Measurements from ENCODE around the gene RGS10. TPM values are rescaled to one million over a fixed set of nuclear protein-coding genes. Genes with fewer than 3 reads are reported as not detected.

The RGS10 gene
- total and polyA plus RNA-seq, 9 of the 15 experiments (the other 6 are each of a cell fraction or from before 2014, with no cell fraction given) = 31.9 to 123 (median 62.1) TPM

- TF ChIP-seq CBX2 (IDR thresholded peaks at IDR 0.05; ENCODE audit: insufficient read depth, low read length, poor library complexity, severe bottlenecking) (no peak), PML (IDR thresholded peaks at IDR 0.05; ENCODE audit: low read length) (no peak)
Observed at GRCh38 chr10:119535305-119535704, 7.2 kb downstream of the RGS10 start (continued).

- CTCF ChIA-PET (ENCODE audit: low intra/inter-chr PET ratio) = no interaction called here
- ATAC-seq = no peak
- POLR2A ChIA-PET = no interaction called here
- Histone ChIP-seq H3K9me1 (ENCODE audit: control insufficient read depth, insufficient read depth, low read length) (peaks cover 2% of the 10 kb centered on the region), H3K27ac (ENCODE audit: extremely low read depth, low read depth, low read length) (no peak overlapping the region), H4K20me1 (replicated peaks; ENCODE audit: control insufficient read depth, insufficient read depth, low read length) (0 out of 2 replicates have a peak, but pooled peaks cover 3% of the 10 kb centered on the region), H3K9me3 (replicated peaks; ENCODE audit: control insufficient read depth, insufficient read depth, low read depth, low read length) (no peaks in the 10 kb centered on the region), H3K27me3 (ENCODE audit: control insufficient read depth in 2 of 2, insufficient read depth in 2 of 2, low read length in 2 of 2) (no peaks in the 10 kb centered on the region), H3K4me1 (replicated peaks in 1 of 2; ENCODE audit: control insufficient read depth in 2 of 2, insufficient read depth in 2 of 2, low read length in 2 of 2) (peaks cover 8 to 20% of the 10 kb centered on the region in 2 experiments), H3K79me2 (ENCODE audit: control insufficient read depth, insufficient read depth, low read length) (peaks cover 83% of the 10 kb centered on the region), H3K36me3 (ENCODE audit: control insufficient read depth, insufficient read depth, low read length) (peaks cover 22% of the 10 kb centered on the region; the same call in 1 of the 3 replicates), H2AFZ (ENCODE audit: low read depth, low read length) (no peak overlapping the region), H3K4me3 (no peak overlapping the region), H3K9ac (ENCODE audit: insufficient read depth in 1 of 2, low read depth in 2 of 2, low read length in 2 of 2) (no peak overlapping the region), H3K4me2 (ENCODE audit: insufficient read depth, low read length) (no peak overlapping the region)
- in situ Hi-C loops (cut with MboI) = no loop called here
- FAIRE-seq = peak; percentile 11
- no peak for DNase-seq (ENCODE audit: extremely low read depth in 1 of 4, low spot score in 3 of 4)
- 84% methylated on average over 2 of the region's 2 CpGs for WGBS (ENCODE audit: insufficient coverage, low coverage, missing lambda C conversion rate)
- BruUV-seq (replicated peaks) = no TSS peak
- intact Hi-C loops (cut with micrococcal nuclease) = no loop called here
- TF ChIP-seq ZNF274 (IDR thresholded peaks at IDR 0.05; ENCODE audit: borderline replicate concordance, low read depth, low read length) = no peak
- TF ChIP-seq MLLT1 (IDR thresholded peaks at IDR 0.05) = no peak
- no peak for TF ChIP-seq TAF15 (IDR thresholded peaks at IDR 0.05; ENCODE audit: low read depth, low read length)
- TF ChIP-seq ETV6 (IDR thresholded peaks at IDR 0.05; ENCODE audit: borderline replicate concordance in 1 of 2, low read depth in 2 of 2, low read length in 1 of 2) = no peak
- no peak for TF ChIP-seq ETV6 (CRISPR knock-in tag; IDR thresholded peaks at IDR 0.05; ENCODE audit: borderline replicate concordance)
- TF ChIP-seq PBX2 (CRISPR knock-in tag; IDR thresholded peaks at IDR 0.05; ENCODE audit: low read depth) = no peak
- TF ChIP-seq PBX2 (tag; conservative IDR thresholded peaks at IDR 0.05; ENCODE audit: low read depth) = no peak
- no peak for TF ChIP-seq EP400 (IDR thresholded peaks at IDR 0.05)
- TF ChIP-seq ZBED1 (IDR thresholded peaks at IDR 0.05) = no peak
- TF ChIP-seq GTF2A2 (tag; IDR thresholded peaks at IDR 0.05) = no peak
- TF ChIP-seq ILK (tag; IDR thresholded peaks at IDR 0.05; ENCODE audit: borderline replicate concordance, low read depth) = no peak
- no peak for TF ChIP-seq ID3 (CRISPR knock-in tag; IDR thresholded peaks at IDR 0.05)
- no peak for TF ChIP-seq ID3 (tag; IDR thresholded peaks at IDR 0.05)
- TF ChIP-seq NR0B1 (IDR thresholded peaks at IDR 0.05; ENCODE audit: partially characterized antibody) = no peak
Observed at GRCh38 chr10:119533473-119533872, 9.0 kb downstream of the RGS10 start.
